Spleen (tissue), 11 donors: ENCODE results near the gene MAML1. TPM values are rescaled to one million over a fixed set of nuclear protein-coding genes. Genes with fewer than 3 reads are reported as not detected.
A peak's percentile ranks its signal among the peaks of the same experiment; 100 is the strongest.

ENCODE experiments used
- DNase-seq: peaks from one replicate; pipeline ENCODE4 v3.0.0-alpha.2; 2020
- H3K27ac ChIP-seq, 8 donors: fragments of 200-600 bp; sonication (generic) in 7 of 8; 1 replicate in 4 of 8; 2 replicates in 4 of 8; pipeline versions ENCODE4 v1.5.0 to v1.8.0; 2016 to 2021; ENCODE audit warnings: inconsistent platforms in 4 of 8, mild to moderate bottlenecking in 4 of 8, moderate library complexity in 1 of 8
- H3K27me3 ChIP-seq, 7 donors: fragments of 200-600 bp; sonication (generic) in 6 of 7; replicated peaks in 1 of 7; 1 replicate in 4 of 7; 2 replicates in 3 of 7; pipeline versions ENCODE4 v1.5.0 to v1.8.0; 2016 to 2021; ENCODE audit warnings: inconsistent platforms in 3 of 7, mild to moderate bottlenecking in 1 of 7
- H3K36me3 ChIP-seq, 6 donors: fragments of 200-600 bp; sonication (generic) in 5 of 6; 1 replicate in 4 of 6; 2 replicates in 2 of 6; pipeline versions ENCODE4 v1.5.0 to v1.8.0; 2016 to 2021; ENCODE audit warnings: inconsistent platforms in 2 of 6
- H3K4me1 ChIP-seq, 6 donors: fragments of 200-600 bp; sonication (generic) in 5 of 6; 1 replicate in 3 of 6; 2 replicates in 3 of 6; pipeline versions ENCODE4 v1.5.0 to v1.8.0; 2016 to 2021; ENCODE audit warnings: inconsistent platforms in 3 of 6
- H3K4me3 ChIP-seq, 8 donors: fragments of 200-600 bp; sonication (generic) in 7 of 8; 1 replicate in 4 of 8; 2 replicates in 4 of 8; pipeline versions ENCODE4 v1.5.0 to v1.8.0; 2016 to 2021; ENCODE audit warnings: inconsistent platforms in 4 of 8, mild to moderate bottlenecking in 4 of 8, moderate library complexity in 2 of 8
- H3K9me3 ChIP-seq, 8 donors: fragments of 200-600 bp; sonication (generic) in 7 of 8; 1 replicate in 4 of 8; 2 replicates in 4 of 8; pipeline versions ENCODE4 v1.5.0 to v1.8.0; 2016 to 2021; ENCODE audit warnings: inconsistent platforms in 4 of 8
- CTCF ChIP-seq, 11 experiments: fragments of 200-600 bp in 7 of 11; fragments of 450-650 bp in 4 of 11; sonication (generic) in 4 of 11; IDR thresholded peaks in 8 of 11; conservative IDR thresholded peaks in 3 of 11; 1 replicate in 7 of 11; 2 replicates in 4 of 11; pipeline versions ENCODE4 v1.4.0 to v1.8.0; 2016 to 2021; ENCODE audit warnings: antibody characterized with exemption in 11 of 11, inconsistent platforms in 4 of 11, mild to moderate bottlenecking in 1 of 11
- POLR2A ChIP-seq, 3 donors: fragments of 450-650 bp; IDR thresholded peaks; one replicate each; pipeline ENCODE4 v1.5.1; 2017; ENCODE audit warnings: antibody characterized with exemption in 3 of 3, mild to moderate bottlenecking in 1 of 3
- POLR2AphosphoS5 ChIP-seq, 3 donors: sonication (generic); formaldehyde crosslinking; IDR thresholded peaks; one replicate each; pipeline ENCODE4 v1.5.1; 2017; ENCODE audit warnings: antibody characterized with exemption in 3 of 3
- WGBS, 5 donors: extraction: QIAGEN DNeasy Blood & Tissue Kit in 3 of 5; methylation state at CpG; one replicate each; pipeline versions ENCODE4 v1.1.5 to v1.1.7; 2013 to 2018; 5-methylcytosine and 5-hydroxymethylcytosine counted together
- intact Hi-C: fragments of 100-400 bp; cut with DNase I; formaldehyde crosslinking; loops from one replicate; pipeline ENCODE4 v1.15.0; 2023; ENCODE audit warnings: low total_unique reads
- polyA plus RNA-seq, 3 donors: library from polyadenylated mRNA; stranded (reverse); fragments of 200-250 nt; gene quantifications; one replicate each; pipeline ENCODE4 v1.2.1, GENCODE V29; 2013
- total RNA-seq, 7 donors: library from RNA; depleted of rRNA in 3 of 7; stranded (reverse); fragments of >200 nt in 3 of 7; fragmentation: NEBNext Ultra II Directional in 4 of 7; extraction: Animal tissue kit (Norgen Biotek cat#: 25700) in 4 of 7; gene quantifications; one replicate each; pipeline versions ENCODE4 v1.1.0 to v1.2.1, GENCODE V29; 2016 to 2021
- donor health status: healthy with polysubstance abuse.
- donor health status: DM: no; HTN: no; CAD: no; lungs with moderate emphysema.
- donor health status: DM: no; HTN: no; CAD: no.
- donor health status: Bipolar disorder and iron deficiency.
- donor health status: healthy.
- donor health status: DM: no; HTN: no; CAD: no.
- donor health status: DM: yes; HTN: yes; CAD: no.

MAML1 gene
- total and polyA plus RNA-seq, 10 donors = 4.7 to 42.8 (median 33.7) TPM

- TF ChIP-seq POLR2AphosphoS5 (IDR thresholded peaks at IDR 0.05) (no peak), POLR2A (IDR thresholded peaks at IDR 0.05) (no peak), CTCF (IDR thresholded peaks at IDR 0.05 in 8 of 11, conservative IDR thresholded peaks at IDR 0.05 in 3 of 11) (no peak)
- Histone ChIP-seq H3K27me3 (peaks cover 0 to 6% (median 0%) of the 10 kb centered on the region in 7 donors), H3K4me1 (peaks cover 45 to 92% (median 77%) of the 10 kb centered on the region in 6 donors), H3K36me3 (peaks cover 0 to 52% (median 45%) of the 10 kb centered on the region in 6 donors), H3K27ac (peak overlapping the region in 7 of 8 donors; percentile 97 to 100 (median 100)), H3K4me3 (peak overlapping the region; percentile 89 to 97 (median 94)), H3K9me3 (no peaks in the 10 kb centered on the region)
- intact Hi-C loops = no loop called here
- DNase-seq = no peak
- WGBS, 5 donors = 46 to 72% (median 65%) methylated on average over 3 of the region's 3 CpGs
Measured at GRCh38 chr5:179822059-179822432, 89.4 kb downstream of the MAML1 start.

GRCh38 chr5:179822444-179822990 lies 89.9 kb downstream of the MAML1 start:
- 58 to 78% (median 72%) methylated on average over 8 of the region's 8 CpGs for WGBS, 5 donors
- H3K36me3 ChIP-seq = peaks cover 0 to 57% (median 49%) of the 10 kb centered on the region in 6 donors
- H3K27me3 ChIP-seq = peaks cover 0 to 1% (median 0%) of the 10 kb centered on the region in 7 donors
- H3K4me1 ChIP-seq = peaks cover 41 to 92% (median 76%) of the 10 kb centered on the region in 6 donors
- DNase-seq = peak; percentile 76
- H3K9me3 ChIP-seq = no peaks in the 10 kb centered on the region
- TF ChIP-seq POLR2A (IDR thresholded peaks at IDR 0.05) (no peak), POLR2AphosphoS5 (IDR thresholded peaks at IDR 0.05) (peak in 1 of 3 donors; percentile 51), CTCF (IDR thresholded peaks at IDR 0.05 in 8 of 11, conservative IDR thresholded peaks at IDR 0.05 in 3 of 11) (no peak)
- peak overlapping the region; percentile 89 to 97 (median 94) for H3K4me3 ChIP-seq
- H3K27ac ChIP-seq = peak overlapping the region in 6 of 8 donors; percentile 13 to 100 (median 98)
- intact Hi-C loops = no loop called here

GRCh38 chr5:179823937-179824744 lies 91.5 kb downstream of the MAML1 start:
- H3K27me3 ChIP-seq = no peaks in the 10 kb centered on the region
- H3K4me1 ChIP-seq = peaks cover 25 to 92% (median 71%) of the 10 kb centered on the region in 6 donors
- intact Hi-C loops = no loop called here
- TF ChIP-seq CTCF (IDR thresholded peaks at IDR 0.05 in 8 of 11, conservative IDR thresholded peaks at IDR 0.05 in 3 of 11) (no peak), POLR2AphosphoS5 (IDR thresholded peaks at IDR 0.05) (peak; percentile 2 to 63 (median 37))
- WGBS, 5 donors = 88 to 94% (median 89%) methylated on average over 13 to 22 of the region's 22 CpGs
- H3K36me3 ChIP-seq = peaks cover 2 to 73% (median 64%) of the 10 kb centered on the region in 6 donors
- H3K9me3 ChIP-seq = no peaks in the 10 kb centered on the region
- DNase-seq = peak; percentile 78
- H3K27ac ChIP-seq = peak overlapping the region in 2 of 8 donors; percentile 5 to 97
- H3K4me3 ChIP-seq = peak overlapping the region in 2 of 8 donors; percentile 95

- peaks cover 3 to 79% (median 70%) of the 10 kb centered on the region in 6 donors for H3K36me3 ChIP-seq
- no peak for DNase-seq
- intact Hi-C loops = no loop called here
- no peaks in the 10 kb centered on the region for H3K27me3 ChIP-seq
- H3K4me1 ChIP-seq = peaks cover 19 to 89% (median 65%) of the 10 kb centered on the region in 6 donors
- no peaks in the 10 kb centered on the region for H3K9me3 ChIP-seq
- H3K27ac ChIP-seq = peak overlapping the region in 1 of 8 donors; percentile 30
- 70 to 84% (median 80%) methylated on average over 3 of the region's 3 CpGs for WGBS, 5 donors
- H3K4me3 ChIP-seq = peak overlapping the region in 1 of 8 donors; percentile 95
- TF ChIP-seq POLR2A (IDR thresholded peaks at IDR 0.05) (no peak), POLR2AphosphoS5 (IDR thresholded peaks at IDR 0.05) (no peak), CTCF (IDR thresholded peaks at IDR 0.05 in 8 of 11, conservative IDR thresholded peaks at IDR 0.05 in 3 of 11) (no peak)
Measured at GRCh38 chr5:179824745-179825112, 92.1 kb downstream of the MAML1 start.
